SK-N-SH (cell line): ENCODE data around the gene PRKCA.

Source experiments
- CTCF ChIP-seq: fragments of 200-600 bp; sonication (generic); IDR thresholded peaks from 2 replicates; pipeline ENCODE4 v1.6.1; 2017; ENCODE audit warnings: antibody characterized with exemption, mild to moderate bottlenecking, moderate library complexity
- EP300 ChIP-seq, 2 experiments: IDR thresholded peaks; 2 replicates each; pipeline versions ENCODE4 v1.4.0 to v1.6.1; 2012; ENCODE audit warnings: borderline replicate concordance in 1 of 2, low read depth in 1 of 2, low read length in 1 of 2
- EZH2phosphoT487 ChIP-seq: fragments of 200-600 bp; sonication (generic); IDR thresholded peaks from 2 replicates; pipeline ENCODE4 v1.6.1; 2017; ENCODE audit warnings: low read depth, mixed run types, mild to moderate bottlenecking, antibody characterized with exemption, moderate library complexity, borderline replicate concordance
- FOXM1 ChIP-seq: IDR thresholded peaks from 2 replicates; pipeline ENCODE4 v1.4.0; 2012; ENCODE audit warnings: low read depth, mild to moderate bottlenecking
- GABPA ChIP-seq: IDR thresholded peaks from 2 replicates; pipeline ENCODE4 v1.4.0; 2012; ENCODE audit warnings: low read depth, mild to moderate bottlenecking
- GATA2 ChIP-seq: sonication (generic); formaldehyde crosslinking; IDR thresholded peaks from 2 replicates; pipeline ENCODE4 v1.5.0; 2020; ENCODE audit warnings: mild to moderate bottlenecking, missing genetic modification reagents
- IRF3 ChIP-seq: fragments of 150-350 bp; IDR thresholded peaks from 2 replicates; pipeline ENCODE4 v1.6.1; 2016; ENCODE audit warnings: mild to moderate bottlenecking, low read depth, low read length
- PBX3 ChIP-seq: IDR thresholded peaks from 2 replicates; pipeline ENCODE4; 2012
- POLR2AphosphoS5 ChIP-seq: IDR thresholded peaks from 2 replicates; pipeline ENCODE4 v1.6.1; 2012; ENCODE audit warnings: low read depth, low read length
- RAD21 ChIP-seq: IDR thresholded peaks from 2 replicates; pipeline ENCODE4 v1.6.1; 2012; ENCODE audit warnings: mild to moderate bottlenecking, low read length
- RXRA ChIP-seq: IDR thresholded peaks from 2 replicates; pipeline ENCODE4 v1.4.0; 2012; ENCODE audit warnings: low read depth, mild to moderate bottlenecking, borderline replicate concordance
- SMC3 ChIP-seq: IDR thresholded peaks from 2 replicates; pipeline ENCODE4 v1.6.1; 2012; ENCODE audit warnings: low read depth, low read length, improper control_type of control experiment
- TCF12 ChIP-seq: IDR thresholded peaks from 2 replicates; pipeline ENCODE4 v1.4.0; 2012
- USF2 ChIP-seq: fragments of 150-350 bp; IDR thresholded peaks from 2 replicates; pipeline ENCODE4 v1.6.1; 2017; ENCODE audit warnings: antibody characterized with exemption, low read length, low read depth, borderline replicate concordance

GRCh38 chr17:66444031-66444430, 141.6 kb downstream of the PRKCA start:
- TF ChIP-seq CTCF (no peak), PBX3 (no peak), GABPA (no peak), POLR2AphosphoS5 (no peak; the same call in 1 of the 2 replicates), SMC3 (no peak), EP300 (IDR thresholded peaks at IDR 0.05; ENCODE audit: borderline replicate concordance in 1 of 2, low read depth in 1 of 2, low read length in 1 of 2) (no peak), IRF3 (no peak), EZH2phosphoT487 (no peak), TCF12 (no peak), FOXM1 (no peak), USF2 (no peak), GATA2 (CRISPR knock-in tag) (no peak), RAD21 (no peak), RXRA (no peak)
